AG10803 (cell line): ENCODE data around the gene SYT5.
"Not testable (repeated sequence)": the region's sequence is repeated elsewhere in the genome, so short reads cannot be mapped to it uniquely, and the experiment has no call there.

ENCODE experiments used
- DNase-seq: peaks from one replicate; pipeline ENCODE4 v3.0.0; 2010; ENCODE audit warnings: low read depth
- H3K4me3 ChIP-seq: 2 replicates; pipeline ENCODE4 v1.5.1; 2011; ENCODE audit warnings: mild to moderate bottlenecking, low read length, control low read depth
- TF ChIP-seq, protein P1 (sequence below): conservative IDR thresholded peaks from 2 replicates; pipeline ENCODE4 v1.5.1; 2011; ENCODE audit warnings: mild to moderate bottlenecking, low read length, control low read depth, inconsistent platforms

Gene SYT5

DNA sequence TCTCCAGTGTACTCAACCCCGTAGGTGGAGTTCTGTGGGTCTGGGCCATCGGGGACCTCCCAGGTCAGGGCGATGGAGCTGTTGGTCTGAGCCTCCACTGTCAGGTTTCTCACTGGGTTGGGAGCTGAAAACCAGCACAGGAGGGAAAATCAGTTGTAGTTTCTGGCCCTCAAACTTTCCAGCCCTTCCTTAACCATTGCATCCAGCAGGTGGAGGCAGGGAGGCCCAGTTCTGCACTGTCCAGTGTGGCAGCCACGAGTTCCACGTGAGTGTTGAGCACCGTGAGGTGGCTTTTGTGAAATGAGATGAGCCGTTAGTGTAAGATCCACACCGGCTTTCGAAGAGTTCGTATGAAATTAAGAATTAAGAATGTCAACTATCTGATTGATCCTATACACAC lies 22.1 kb upstream of the SYT5 start:
- H3K4me3 ChIP-seq, DNase-seq: not testable (repeated sequence)
- TF ChIP-seq, protein P1, sequence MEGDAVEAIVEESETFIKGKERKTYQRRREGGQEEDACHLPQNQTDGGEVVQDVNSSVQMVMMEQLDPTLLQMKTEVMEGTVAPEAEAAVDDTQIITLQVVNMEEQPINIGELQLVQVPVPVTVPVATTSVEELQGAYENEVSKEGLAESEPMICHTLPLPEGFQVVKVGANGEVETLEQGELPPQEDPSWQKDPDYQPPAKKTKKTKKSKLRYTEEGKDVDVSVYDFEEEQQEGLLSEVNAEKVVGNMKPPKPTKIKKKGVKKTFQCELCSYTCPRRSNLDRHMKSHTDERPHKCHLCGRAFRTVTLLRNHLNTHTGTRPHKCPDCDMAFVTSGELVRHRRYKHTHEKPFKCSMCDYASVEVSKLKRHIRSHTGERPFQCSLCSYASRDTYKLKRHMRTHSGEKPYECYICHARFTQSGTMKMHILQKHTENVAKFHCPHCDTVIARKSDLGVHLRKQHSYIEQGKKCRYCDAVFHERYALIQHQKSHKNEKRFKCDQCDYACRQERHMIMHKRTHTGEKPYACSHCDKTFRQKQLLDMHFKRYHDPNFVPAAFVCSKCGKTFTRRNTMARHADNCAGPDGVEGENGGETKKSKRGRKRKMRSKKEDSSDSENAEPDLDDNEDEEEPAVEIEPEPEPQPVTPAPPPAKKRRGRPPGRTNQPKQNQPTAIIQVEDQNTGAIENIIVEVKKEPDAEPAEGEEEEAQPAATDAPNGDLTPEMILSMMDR, result peak; percentile 32; the same call in 1 of the 2 replicates

DNA sequence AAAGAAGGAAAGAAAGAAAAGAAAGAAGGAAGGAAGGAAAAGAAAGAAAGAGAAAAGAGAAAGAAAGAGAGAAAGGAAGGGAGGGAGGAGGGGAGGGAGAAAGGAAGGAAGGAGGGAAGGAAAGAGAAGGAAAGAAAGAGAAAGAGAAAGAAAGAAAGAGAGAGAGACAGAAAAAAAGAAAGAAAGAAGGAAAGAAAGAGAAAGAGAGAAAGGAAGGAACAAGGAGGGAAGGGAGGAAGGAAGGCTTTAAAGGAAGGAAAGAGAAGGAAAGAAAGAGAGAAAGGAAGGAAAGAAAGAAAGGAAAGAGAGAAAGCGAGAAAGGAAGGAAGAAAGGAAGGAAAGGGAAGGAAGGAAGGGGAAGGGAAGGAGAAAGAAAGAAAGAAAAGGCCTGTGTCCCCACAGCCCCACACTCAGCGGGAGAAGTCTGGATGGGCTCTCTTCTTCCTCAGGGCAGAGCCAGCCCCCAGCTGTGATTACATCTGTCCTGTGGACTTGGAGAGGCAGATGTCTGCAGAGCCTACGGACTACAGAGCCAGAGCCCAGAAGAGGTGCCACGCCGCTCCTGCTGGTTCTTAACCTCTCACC lies 19.6 kb upstream of the SYT5 start:
- TF ChIP-seq, protein P1, result no peak
- DNase-seq, result no peak
- H3K4me3 ChIP-seq, result no peak overlapping the region

DNA sequence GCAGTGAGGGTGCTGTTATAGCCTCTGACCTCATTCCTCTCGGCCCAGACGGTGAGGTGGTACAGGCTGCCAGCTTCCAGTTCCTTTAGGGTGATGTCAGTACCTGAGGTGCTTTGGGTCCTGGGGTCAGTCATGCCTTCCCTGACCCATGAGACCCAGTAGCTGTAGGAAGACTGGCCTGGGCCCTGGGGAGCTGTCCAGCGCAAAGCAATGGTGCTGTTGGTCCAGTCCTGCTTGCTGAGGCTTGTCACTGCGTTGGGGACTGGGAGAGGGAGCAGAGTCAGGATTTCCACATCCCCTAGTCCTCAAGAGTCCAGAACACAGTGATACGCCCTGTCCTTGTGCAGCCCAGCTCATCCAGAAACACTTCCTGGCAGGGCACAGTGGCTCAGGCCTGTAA lies 18.6 kb upstream of the SYT5 start:
- no peak for DNase-seq
- TF ChIP-seq, protein P1, result no peak
- no peak overlapping the region for H3K4me3 ChIP-seq

DNA sequence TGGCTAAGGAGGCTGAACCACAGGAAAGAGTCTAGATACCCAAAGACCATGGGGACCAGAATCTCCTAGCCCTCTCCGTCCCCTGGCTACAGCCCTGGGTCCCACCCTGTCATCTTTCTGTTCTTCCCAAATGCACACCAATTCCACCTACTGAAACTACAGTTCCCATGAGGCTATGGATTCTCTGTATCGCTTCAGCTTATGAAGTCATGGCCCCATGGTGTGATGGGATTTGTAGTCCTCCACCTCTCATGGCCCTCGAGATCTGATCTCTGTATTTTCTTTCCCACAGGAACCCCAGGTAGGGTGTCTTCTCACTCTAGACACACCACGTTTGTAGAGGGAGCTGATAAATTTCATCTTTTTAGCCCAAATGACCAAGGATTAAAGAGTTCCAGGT lies 17.4 kb upstream of the SYT5 start:
- DNase-seq, result no peak
- no peak overlapping the region for H3K4me3 ChIP-seq
- TF ChIP-seq, protein P1, result no peak

DNA sequence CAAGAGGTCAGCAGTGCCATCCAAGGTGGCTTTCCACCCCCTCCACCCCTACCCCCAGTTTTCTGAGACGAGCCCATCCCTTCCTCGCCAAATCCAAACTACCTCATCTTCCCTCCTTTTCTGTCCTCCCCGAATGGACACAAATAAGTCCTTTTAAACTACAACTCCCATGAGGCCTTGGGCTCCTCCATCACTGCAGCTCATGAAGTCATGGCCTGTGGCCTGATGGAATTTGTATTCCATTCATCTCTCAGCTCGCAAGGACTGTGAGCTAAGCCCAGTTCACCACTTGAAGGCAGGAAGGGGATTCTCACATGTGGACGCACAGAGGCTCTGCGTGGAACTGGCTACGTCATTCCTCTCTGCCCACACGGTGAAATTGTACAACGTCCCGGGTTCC lies 16.7 kb upstream of the SYT5 start:
- no peak overlapping the region for H3K4me3 ChIP-seq
- no peak for DNase-seq
- TF ChIP-seq, protein P1, result no peak

DNA sequence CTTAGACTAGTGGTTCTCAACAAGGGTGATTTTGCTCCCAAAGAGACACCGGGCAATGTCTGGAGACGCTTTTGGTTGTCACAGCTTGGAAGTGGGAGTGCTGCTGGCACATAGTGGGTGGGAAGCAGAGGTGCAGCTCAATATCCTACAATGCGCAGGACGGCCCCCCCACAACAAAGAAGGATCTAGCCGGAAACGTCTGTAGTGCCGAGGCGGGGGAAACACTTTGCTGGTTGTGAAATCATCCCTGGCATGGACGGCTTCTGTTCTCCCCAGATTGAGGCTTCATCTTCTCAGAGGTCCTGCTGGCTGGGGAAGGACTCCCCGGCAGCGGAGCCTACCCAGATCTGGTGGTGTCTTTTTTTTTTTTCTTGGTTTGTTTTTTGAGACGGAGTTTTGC lies 13.4 kb upstream of the SYT5 start:
- no peak overlapping the region for H3K4me3 ChIP-seq
- no peak for DNase-seq
- TF ChIP-seq, protein P1, result no peak

DNA sequence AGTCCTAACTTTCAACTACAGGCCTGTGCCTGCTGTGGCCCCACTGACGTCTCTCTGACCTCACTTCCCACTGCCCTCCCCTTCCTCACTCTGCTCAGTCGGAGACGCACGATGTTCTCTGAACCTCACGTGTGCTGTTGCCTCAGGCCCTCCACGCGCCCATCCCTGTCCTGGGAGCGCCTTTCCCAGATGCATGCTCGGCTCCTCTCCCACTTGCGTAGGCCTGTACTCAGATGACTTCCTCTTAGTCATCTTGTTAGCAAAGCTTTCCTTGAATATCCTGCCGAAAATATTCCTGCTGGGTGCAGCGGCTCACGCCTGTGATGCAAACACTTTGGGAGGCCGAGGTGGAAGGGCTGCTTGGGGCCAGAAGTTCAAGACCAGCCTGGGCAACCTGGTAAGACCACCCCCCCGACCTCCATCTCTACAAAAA lies 9.3 kb upstream of the SYT5 start:
- peak; percentile 89 for DNase-seq
- TF ChIP-seq, protein P1, result no peak
- H3K4me3 ChIP-seq, result no peak overlapping the region
